SH-SY5Y (cell line): Measurements from ENCODE around the gene TRIM6.

Source experiments
- GATA2 ChIP-seq: IDR thresholded peaks from 2 replicates; pipeline ENCODE4 v1.6.1; 2011; ENCODE audit warnings: mild to moderate bottlenecking, low read depth, low read length
- GATA3 ChIP-seq: IDR thresholded peaks from 2 replicates; pipeline ENCODE4 v1.6.1; 2011; ENCODE audit warnings: low read depth, mild to moderate bottlenecking, low read length, moderate library complexity

DNA sequence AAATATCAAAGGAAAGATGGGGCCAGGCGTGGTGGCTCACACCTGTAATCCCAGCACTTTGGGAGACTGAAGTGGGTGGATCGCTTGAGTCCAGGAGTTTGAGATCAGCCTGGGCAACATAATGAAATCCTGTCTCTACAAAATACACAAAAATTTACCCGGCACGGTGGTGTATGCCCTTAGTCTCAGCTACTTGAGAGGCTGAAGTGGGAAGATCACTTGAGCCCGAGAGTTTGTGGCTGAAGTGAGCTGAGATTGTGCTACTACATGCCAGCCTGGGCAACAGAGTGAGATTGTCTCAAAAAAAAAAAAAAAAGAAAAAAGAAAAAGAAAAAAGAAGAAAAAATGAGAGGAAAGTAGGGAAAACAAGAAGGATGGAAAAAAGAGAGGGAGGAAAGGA, 3.8 kb upstream of the TRIM6 start:
- TF ChIP-seq GATA2 (no peak), GATA3 (no peak)
